ENCODE measurements around the gene OR52E6.

The OR52E6 gene

DNA sequence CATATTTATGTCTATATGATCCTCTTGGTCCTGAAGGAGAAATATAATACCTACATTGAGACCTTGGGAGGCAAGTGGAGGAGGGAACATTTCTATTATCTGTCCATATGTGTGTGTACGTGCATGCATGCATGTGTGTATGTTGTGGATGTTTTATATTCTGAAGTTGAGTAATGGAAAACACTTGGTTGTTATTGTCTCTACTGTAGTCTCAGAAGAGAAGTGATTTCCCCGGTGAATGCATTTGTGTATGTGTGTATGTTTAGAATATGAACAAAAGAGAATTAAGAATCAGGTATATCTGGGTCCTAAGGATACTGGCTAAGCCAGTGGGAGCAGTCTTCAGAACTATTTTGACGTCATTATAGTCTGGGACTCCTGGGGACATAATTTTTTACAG is 50.5 kb downstream of the OR52E6 start, which contains the start of gene OR52N1:
Gene OR52N1 (minus strand): TSS at position 101 of the 400 bp plus-strand sequence. CDS start 2,449 bp downstream, outside the sequence.
- no peak for DNase-seq

All from stimulated activated CD4-positive, alpha-beta T cell treated with anti-CD3 and anti-CD28 coated beads, Interleukin-4, amount 100 ng/mL, for 4 hours (primary cell).